Liver (tissue), 3 donors: ENCODE data around the gene TCTA.

ENCODE experiments used
- GABPA ChIP-seq, 2 donors: IDR thresholded peaks in 1 of 2; conservative IDR thresholded peaks in 1 of 2; 2 replicates each; pipeline ENCODE4 v1.6.1; 2016; ENCODE audit warnings: antibody characterized with exemption in 2 of 2, mild to moderate bottlenecking in 1 of 2, moderate library complexity in 1 of 2
- REST ChIP-seq: IDR thresholded peaks from 2 replicates; pipeline ENCODE4 v1.6.1; 2016; ENCODE audit warnings: antibody characterized with exemption, mild to moderate bottlenecking
- TF ChIP-seq, protein P1 (sequence below): fragments of 150-350 bp; IDR thresholded peaks from 2 replicates; pipeline ENCODE4 v1.5.1; 2017; ENCODE audit warnings: improper control_type of control experiment, low read depth, low read length; ENCODE audit not compliant: missing input control
- TF ChIP-seq, protein P2 (sequence below): IDR thresholded peaks from 2 replicates; pipeline ENCODE4 v1.6.1; 2016; ENCODE audit warnings: antibody characterized with exemption
- donor health status: healthy.
- donor health status: healthy.

DNA sequence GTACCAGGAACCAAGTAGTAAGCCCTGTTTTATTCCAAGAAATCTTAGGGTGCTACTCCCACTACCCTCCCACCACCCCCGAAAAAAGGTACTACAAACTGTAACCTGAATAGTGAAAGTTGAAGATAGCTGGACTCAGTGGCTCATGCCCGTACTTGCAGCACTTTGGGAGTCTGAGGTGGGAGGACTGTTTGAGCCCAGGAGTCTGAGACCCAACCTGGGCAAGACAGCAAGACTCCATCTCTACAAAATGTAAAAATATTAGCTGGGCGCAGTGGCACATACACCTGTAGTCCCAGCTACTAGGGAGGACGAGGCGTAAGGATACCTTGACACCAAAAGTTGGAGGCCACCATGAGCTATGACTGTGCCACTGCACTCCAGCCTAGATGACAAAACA, 8.3 kb upstream of the TCTA start:
- TF ChIP-seq, protein P1, sequence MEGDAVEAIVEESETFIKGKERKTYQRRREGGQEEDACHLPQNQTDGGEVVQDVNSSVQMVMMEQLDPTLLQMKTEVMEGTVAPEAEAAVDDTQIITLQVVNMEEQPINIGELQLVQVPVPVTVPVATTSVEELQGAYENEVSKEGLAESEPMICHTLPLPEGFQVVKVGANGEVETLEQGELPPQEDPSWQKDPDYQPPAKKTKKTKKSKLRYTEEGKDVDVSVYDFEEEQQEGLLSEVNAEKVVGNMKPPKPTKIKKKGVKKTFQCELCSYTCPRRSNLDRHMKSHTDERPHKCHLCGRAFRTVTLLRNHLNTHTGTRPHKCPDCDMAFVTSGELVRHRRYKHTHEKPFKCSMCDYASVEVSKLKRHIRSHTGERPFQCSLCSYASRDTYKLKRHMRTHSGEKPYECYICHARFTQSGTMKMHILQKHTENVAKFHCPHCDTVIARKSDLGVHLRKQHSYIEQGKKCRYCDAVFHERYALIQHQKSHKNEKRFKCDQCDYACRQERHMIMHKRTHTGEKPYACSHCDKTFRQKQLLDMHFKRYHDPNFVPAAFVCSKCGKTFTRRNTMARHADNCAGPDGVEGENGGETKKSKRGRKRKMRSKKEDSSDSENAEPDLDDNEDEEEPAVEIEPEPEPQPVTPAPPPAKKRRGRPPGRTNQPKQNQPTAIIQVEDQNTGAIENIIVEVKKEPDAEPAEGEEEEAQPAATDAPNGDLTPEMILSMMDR = no peak
- TF ChIP-seq REST = no peak
- TF ChIP-seq, protein P2, sequence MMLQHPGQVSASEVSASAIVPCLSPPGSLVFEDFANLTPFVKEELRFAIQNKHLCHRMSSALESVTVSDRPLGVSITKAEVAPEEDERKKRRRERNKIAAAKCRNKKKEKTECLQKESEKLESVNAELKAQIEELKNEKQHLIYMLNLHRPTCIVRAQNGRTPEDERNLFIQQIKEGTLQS = no peak
- TF ChIP-seq GABPA (IDR thresholded peaks at IDR 0.05 in 1 of 2, conservative IDR thresholded peaks at IDR 0.05 in 1 of 2) = no peak
